ENCODE results near the gene GGNBP2.

The GGNBP2 gene

DNA sequence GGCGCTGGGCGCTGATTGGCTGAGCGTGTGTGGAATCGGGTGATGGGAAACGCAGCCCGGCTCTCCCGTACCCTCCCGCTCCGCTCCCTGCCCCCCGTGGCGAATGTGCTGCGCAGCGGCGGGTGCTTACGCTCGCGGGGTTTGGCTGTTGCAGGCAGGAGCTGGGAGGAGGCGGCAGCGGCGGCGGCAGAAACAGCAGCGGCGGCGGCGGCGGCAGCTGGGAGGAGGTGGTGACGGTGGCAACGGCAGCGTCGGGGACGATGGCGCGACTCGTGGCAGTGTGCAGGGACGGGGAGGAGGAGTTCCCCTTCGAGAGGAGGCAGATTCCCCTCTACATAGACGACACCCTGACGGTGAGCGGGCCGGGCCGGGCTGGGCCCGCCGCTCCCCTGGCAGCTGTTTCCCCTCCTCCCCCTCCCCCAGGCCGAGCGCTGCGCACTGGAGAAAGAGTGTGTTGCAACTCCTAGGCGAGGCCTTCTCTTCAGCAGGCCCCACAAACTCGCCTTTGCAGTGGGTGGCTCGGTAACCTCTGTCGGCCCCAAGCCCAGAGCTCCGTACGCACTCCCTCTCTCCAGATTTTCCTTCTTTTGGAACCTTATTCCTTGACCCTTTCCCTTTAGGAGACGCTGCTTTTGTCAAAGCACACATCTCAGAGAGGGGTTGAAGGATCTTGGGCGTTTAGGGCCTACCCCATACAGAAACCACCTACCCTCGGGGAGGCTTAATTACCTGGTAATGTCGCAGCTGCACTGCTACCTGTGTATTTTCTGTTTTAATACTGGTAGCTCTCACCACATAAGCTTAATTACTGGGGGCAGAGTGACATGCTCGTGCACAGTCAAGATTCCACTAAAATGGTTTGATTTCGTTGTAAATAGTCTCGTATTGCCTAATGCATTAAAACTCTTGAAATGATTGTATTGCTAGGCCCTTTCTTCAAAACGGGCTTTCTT lies 1.0 kb downstream of the GGNBP2 start:
- POLR2A ChIA-PET: interaction anchor here (0.5 to 1.4 kb wide), 8 partner anchors 11 to 647 kb away, joined by 3 to 19 read pairs (median 3); partner anchors contain the start of genes DHRS11, MRM1, MYO19 and PIGW
- TF ChIP-seq, protein P1, sequence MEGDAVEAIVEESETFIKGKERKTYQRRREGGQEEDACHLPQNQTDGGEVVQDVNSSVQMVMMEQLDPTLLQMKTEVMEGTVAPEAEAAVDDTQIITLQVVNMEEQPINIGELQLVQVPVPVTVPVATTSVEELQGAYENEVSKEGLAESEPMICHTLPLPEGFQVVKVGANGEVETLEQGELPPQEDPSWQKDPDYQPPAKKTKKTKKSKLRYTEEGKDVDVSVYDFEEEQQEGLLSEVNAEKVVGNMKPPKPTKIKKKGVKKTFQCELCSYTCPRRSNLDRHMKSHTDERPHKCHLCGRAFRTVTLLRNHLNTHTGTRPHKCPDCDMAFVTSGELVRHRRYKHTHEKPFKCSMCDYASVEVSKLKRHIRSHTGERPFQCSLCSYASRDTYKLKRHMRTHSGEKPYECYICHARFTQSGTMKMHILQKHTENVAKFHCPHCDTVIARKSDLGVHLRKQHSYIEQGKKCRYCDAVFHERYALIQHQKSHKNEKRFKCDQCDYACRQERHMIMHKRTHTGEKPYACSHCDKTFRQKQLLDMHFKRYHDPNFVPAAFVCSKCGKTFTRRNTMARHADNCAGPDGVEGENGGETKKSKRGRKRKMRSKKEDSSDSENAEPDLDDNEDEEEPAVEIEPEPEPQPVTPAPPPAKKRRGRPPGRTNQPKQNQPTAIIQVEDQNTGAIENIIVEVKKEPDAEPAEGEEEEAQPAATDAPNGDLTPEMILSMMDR (IDR thresholded peaks at IDR 0.05; ENCODE audit: insufficient read depth, low read length, missing control alignments): no peak
- peak; percentile 84 for DNase-seq (ENCODE audit: low read depth, low spot score)
- CTCF ChIA-PET: interaction anchor here (1.0 to 1.7 kb wide), 3 partner anchors 11 to 56 kb away, joined by 3 to 10 read pairs (median 4); partner anchors contain the start of genes MRM1, MYO19 and PIGW
- H3K4me3 ChIP-seq (ENCODE audit: low read depth, low read length): peak overlapping the region; percentile 92

DNA sequence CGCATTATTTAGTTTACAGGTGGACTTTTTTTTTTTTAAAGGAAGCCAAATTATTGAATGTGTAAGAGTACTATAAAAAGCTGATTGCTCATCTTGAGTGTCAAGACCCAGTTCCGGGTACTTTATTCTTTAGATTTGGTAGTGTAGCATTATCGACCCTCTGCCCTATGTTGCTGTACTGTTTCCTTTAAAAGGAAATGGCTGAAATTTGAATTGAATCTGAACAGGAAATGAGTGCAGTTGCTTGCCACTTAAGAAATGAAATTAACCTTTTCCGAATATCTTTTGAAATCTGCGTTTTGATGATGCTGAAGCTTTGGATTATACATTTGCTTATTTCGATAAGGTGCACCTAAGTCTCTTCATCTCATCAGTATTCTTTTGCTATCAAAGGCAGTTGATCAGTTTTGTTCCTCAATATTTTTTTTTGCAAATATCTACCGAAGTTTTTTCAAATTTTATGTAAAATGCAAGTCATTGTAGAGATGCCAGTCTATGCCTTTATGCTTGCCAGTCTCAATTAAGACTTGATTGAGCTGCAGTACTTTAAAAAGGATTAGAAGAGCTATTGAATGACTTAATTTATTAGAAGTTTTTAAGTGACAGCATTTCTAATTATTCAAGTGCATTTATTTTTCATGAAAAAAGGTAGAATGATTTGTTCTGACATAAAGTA lies 1.8 kb downstream of the GGNBP2 start:
- TF ChIP-seq, protein P1 (IDR thresholded peaks at IDR 0.05; ENCODE audit: insufficient read depth, low read length, missing control alignments): no peak
- peak overlapping the region; percentile 92 for H3K4me3 ChIP-seq (ENCODE audit: low read depth, low read length)
- ChIA-PET POLR2A (interaction anchor here (0.7 to 1.2 kb wide), 3 partner anchors 11 to 646 kb away, joined by 3 to 4 read pairs (median 3); no protein-coding TSS in a partner anchor), CTCF (interaction anchor here (1.0 to 1.7 kb wide), 3 partner anchors 12 to 55 kb away, joined by 3 to 10 read pairs (median 4); partner anchors contain the start of genes MRM1, MYO19 and PIGW)
- DNase-seq (ENCODE audit: low read depth, low spot score): no peak

DNA sequence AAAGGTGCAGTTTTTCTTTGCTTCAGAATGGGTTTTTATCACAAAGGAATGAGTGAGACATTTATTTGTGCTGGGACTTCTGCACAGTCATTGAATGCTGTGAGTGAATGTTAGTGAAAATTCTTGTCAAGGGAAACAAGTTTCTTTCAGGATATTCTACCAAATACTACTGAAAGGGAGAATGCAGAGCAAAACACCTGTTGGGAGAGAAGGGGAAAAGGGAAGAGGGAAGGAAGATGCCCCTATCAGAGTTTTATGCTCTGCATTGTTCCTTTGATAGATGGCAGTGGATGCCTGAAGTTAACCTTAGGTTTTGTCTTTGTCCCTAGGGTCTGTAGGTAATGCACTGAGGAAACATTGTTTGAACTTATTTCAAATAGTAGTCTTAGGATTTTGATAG lies 3.1 kb downstream of the GGNBP2 start:
- TF ChIP-seq, protein P1 (IDR thresholded peaks at IDR 0.05; ENCODE audit: insufficient read depth, low read length, missing control alignments): no peak
- DNase-seq (ENCODE audit: low read depth, low spot score): no peak
- ChIA-PET CTCF (no interaction called here), POLR2A (interaction anchor here (0.7 kb wide), 1 partner anchor 12 kb away, joined by 6 read pairs; no protein-coding TSS in a partner anchor)
- peak overlapping the region; percentile 92; the same call in 1 of the 2 replicates for H3K4me3 ChIP-seq (ENCODE audit: low read depth, low read length)

DNA sequence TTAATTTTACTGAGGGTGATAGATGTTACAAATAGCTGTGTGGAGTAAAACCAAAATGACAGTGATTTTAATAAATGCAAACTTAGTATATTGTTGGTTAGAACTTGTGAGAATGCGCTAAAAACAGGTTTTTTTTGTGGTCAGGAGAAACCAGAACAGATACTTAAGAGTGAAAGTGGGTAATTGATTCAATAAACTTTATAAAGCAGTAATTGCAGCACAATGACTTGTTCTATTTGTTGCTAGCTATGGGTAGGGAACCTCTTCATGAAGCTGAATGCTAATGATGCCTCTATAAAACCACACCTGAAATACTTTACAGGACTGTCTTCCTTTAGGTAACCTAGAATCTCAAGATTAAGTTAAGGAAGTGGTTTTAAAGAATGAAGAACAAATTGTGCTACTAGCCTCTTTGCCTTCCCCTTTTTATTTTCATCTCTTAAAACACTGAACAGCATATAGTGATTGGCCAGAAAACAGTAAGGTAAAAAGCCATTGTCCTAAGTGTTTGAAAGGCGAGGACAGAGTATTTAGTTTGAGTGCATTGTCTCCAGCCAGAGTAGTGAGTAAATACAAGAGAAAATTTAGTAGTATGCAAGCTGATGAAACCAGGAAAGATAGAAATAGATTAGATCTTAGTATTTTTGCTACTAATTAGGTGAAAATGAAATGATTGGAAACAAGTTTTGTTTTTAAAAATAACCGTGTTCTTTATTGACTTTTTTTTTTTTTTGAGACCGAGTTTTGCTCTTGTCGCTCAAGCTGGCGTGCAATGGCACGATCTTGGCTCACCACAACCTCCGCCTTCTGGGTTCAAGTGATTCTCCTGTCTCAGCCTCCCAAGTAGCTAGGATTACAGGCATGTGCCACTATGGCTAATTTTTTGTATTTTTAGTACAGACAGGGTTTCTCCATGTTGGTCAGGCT lies 6.0 kb downstream of the GGNBP2 start:
- TF ChIP-seq, protein P1 (IDR thresholded peaks at IDR 0.05; ENCODE audit: insufficient read depth, low read length, missing control alignments): no peak
- DNase-seq (ENCODE audit: low read depth, low spot score): no peak
- no peak overlapping the region for H3K4me3 ChIP-seq (ENCODE audit: low read depth, low read length)
- CTCF ChIA-PET: interaction anchor here (1.4 kb wide), 1 partner anchor 50 kb away, joined by 3 read pairs; the partner anchor contains the start of gene MRM1
- POLR2A ChIA-PET: no interaction called here

DNA sequence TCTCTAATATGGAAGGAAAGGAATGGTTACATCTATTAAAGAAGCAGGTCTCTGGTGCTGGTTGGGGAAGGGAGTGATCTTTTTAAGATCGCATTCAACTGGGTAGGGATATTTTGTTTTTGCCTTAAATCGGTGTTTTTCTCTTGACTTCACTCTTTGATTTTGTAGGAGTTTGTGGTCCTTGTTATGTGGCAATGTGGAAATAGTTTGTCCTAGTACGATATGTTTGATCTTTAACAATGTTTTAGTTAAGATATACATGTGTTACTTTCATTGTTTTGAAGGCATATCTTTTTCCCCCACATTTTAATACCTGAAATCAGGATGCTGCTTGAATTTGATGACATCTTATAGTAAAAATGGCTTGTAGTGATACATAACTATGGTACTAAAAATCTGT lies 8.7 kb downstream of the GGNBP2 start:
- CTCF ChIA-PET: no interaction called here
- POLR2A ChIA-PET: no interaction called here
- TF ChIP-seq, protein P1 (IDR thresholded peaks at IDR 0.05; ENCODE audit: insufficient read depth, low read length, missing control alignments): no peak
- no peak overlapping the region for H3K4me3 ChIP-seq (ENCODE audit: low read depth, low read length)
- DNase-seq (ENCODE audit: low read depth, low spot score): no peak

Measured in AG04449 (cell line).